Posterior cingulate gyrus (tissue), 11 donors: ENCODE measurements around the gene KIRREL3.

ENCODE experiments used
- DNase-seq, 10 donors: peaks; one replicate each; pipeline versions ENCODE4 v3.0.0 to v3.0.0-alpha.2; 2020 to 2021; ENCODE audit warnings: mixed read lengths in 3 of 10
- intact Hi-C: fragments of 100-400 bp; cut with DNase I; formaldehyde crosslinking; loops from one replicate; pipeline ENCODE4 v1.15.1; 2023

Gene KIRREL3

DNA sequence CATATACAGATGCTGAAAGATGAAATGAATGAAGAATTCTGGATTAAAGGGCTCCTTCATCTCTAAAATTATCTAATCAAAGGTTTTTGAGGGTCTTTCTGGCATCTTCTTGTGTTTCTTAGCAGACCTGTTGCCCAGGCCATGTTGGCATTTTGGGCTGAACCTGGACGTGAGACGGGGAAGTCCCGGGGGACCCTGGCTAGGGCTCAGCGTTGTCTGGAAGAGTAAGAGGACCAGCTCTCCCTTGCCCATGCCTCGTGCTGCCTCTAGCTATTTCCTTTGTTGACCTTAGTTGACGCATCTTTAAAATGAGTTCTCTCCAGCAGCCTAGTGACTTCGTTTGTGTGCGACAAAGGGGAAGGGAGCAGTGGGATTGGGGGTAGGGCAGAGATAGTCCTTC lies 492.9 kb downstream of the KIRREL3 start:
- DNase-seq = peak in 1 of 10 donors; percentile 32

DNA sequence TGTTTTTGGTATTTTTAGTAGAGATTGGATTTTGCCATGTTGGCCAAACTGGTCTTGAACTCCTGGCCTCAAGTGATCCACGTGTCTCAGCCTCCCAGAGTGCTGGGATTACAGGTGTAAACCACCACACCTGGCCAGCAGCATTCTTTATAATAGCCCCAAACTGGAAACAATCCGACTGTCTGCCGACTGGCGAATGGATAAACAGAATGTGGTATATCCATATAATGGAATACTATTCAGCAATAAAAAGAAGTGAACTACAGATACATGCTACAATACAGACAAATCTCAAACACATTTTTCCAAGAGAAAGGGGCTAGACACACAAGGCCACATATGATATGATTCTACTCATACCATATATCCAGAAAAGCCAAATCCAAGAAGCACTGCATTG lies 493.8 kb downstream of the KIRREL3 start:
- intact Hi-C loops = no loop called here
- no peak for DNase-seq

More for the DNA sequence above, 492.9 kb downstream of the KIRREL3 start:
- intact Hi-C loops = no loop called here

DNA sequence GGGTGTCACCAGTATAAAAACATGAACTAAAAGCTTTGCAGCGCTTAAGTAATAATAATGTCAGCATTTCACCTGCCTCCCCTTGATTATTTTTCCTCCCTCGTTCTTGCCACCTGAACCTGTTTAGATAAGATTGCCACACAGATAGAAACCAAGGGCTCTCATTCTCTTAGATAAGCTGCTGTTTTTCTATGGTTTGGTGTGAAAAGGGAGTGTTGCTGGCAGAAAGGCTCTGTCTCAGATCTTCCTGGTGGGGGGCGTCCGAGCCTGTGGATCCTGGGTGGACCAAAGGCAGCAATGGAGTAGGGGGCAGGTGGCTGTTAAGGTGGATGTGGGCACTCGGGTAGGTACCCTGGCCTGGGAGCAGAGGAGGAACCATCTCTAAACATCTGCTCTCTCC lies 497.6 kb downstream of the KIRREL3 start:
- peak in 1 of 10 donors; percentile 48 for DNase-seq
- intact Hi-C loops = no loop called here

GRCh38 chr11:126502159-126502558 lies 498.4 kb downstream of the KIRREL3 start:
- intact Hi-C loops = no loop called here
- DNase-seq = peak in 1 of 10 donors; percentile 34

DNA sequence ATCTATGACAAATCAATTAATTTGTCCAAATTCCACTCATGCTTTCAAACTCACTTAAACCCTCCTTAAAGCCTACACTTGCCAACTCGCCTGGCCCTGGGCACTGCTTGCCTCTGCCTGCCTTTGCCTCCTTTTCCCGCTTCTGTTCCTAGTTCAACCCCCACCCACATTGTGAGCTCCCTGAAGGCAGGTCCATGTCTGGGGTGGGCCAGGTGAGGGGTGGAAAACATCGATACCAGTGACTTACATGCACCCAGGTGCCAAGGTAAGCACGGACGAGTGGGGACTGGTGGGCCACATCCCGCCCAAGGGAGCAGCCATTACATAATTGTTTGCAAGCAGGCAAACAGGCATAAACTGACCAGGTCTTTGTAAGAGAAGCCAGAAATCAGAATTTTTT lies 498.9 kb downstream of the KIRREL3 start:
- DNase-seq = peak in 2 of 10 donors; percentile 33 to 59
- intact Hi-C loops = no loop called here

- intact Hi-C loops = no loop called here
- DNase-seq = peak in 4 of 10 donors; percentile 30 to 85 (median 76)
Observed at GRCh38 chr11:126500981-126501380, 499.6 kb downstream of the KIRREL3 start.

DNA sequence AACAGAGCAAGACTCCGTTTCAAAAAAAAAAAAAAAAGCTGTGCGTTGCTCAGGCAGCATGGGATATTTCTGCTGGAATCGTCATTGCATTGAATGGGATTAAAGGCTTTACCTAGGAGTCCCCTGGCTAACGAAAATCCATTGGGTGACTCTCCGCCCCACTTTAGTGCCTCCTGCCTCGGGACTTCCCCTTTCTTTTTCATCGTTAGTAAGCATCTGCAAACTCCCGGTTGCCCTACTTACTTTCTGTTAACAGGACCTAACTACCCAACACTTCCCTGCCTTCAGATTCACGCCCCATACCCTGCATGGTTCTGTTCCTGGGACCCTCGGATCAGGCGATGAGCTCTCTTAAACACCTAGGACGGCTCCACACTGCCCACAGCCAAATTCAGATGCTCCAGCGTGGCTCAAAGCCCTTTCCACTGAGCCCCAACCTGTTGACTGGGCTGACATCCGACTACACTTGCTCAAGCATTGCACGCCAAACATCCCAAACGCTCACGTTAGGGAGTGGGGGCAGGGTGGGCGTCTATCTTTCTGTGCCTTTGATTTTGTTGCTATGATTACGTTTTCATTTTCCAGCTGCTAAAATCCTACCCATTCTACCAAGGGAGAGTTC lies 501.3 kb downstream of the KIRREL3 start:
- peak in 2 of 10 donors; percentile 20 to 40 for DNase-seq
- intact Hi-C loops = no loop called here

DNA sequence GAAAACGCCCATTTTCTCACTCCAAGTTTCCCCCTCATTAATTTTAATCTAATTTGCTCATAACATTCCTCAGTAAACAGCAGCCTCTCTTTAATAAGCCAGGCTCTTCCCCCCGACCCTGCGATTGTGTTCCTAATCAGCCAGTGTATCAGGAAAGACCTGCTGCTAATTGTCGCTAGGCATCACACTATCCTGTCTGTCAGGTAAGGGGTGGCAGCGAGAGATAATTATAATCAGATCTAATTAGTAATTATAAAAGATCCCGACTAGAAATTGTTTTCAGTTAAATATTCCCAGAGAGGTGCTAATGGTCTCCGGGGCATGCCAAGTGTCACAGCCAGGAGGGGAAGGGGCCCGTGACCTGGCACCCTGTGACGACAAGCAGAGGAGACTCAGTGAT lies 502.3 kb downstream of the KIRREL3 start:
- intact Hi-C loops = no loop called here
- DNase-seq = peak in 1 of 10 donors; percentile 44

DNA sequence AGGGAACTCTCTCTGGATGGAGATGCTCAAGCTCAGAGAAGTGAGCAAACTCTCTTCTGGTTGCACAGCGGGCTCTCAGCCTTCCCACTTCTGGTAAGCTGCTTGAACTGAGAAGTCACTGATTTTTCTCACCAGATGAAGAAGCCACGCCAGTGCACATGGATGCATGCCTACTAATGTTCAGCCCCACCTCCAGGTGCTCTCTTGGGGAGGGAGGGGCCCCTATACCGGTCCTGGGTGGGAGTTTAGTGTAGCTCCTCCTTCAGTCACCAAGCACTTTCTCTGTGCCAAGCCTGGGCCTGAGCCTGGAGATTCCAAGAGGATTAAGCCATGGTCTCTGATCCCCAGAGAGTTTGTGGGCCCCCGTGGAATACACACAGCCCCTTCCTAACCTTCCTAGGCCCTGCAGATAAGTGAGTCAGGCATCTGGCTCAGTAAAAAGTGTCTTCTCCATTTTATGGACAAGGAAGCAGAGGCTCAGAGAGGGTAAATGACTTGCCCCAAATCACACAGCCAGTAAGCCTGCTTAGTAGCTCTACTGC lies 502.9 kb downstream of the KIRREL3 start:
- intact Hi-C loops = no loop called here
- DNase-seq = peak in 3 of 10 donors; percentile 16 to 65 (median 37)

GRCh38 chr11:126496576-126497337 lies 503.8 kb downstream of the KIRREL3 start:
- intact Hi-C loops = no loop called here
- peak in 3 of 10 donors; percentile 0 to 58 (median 22) for DNase-seq

DNA sequence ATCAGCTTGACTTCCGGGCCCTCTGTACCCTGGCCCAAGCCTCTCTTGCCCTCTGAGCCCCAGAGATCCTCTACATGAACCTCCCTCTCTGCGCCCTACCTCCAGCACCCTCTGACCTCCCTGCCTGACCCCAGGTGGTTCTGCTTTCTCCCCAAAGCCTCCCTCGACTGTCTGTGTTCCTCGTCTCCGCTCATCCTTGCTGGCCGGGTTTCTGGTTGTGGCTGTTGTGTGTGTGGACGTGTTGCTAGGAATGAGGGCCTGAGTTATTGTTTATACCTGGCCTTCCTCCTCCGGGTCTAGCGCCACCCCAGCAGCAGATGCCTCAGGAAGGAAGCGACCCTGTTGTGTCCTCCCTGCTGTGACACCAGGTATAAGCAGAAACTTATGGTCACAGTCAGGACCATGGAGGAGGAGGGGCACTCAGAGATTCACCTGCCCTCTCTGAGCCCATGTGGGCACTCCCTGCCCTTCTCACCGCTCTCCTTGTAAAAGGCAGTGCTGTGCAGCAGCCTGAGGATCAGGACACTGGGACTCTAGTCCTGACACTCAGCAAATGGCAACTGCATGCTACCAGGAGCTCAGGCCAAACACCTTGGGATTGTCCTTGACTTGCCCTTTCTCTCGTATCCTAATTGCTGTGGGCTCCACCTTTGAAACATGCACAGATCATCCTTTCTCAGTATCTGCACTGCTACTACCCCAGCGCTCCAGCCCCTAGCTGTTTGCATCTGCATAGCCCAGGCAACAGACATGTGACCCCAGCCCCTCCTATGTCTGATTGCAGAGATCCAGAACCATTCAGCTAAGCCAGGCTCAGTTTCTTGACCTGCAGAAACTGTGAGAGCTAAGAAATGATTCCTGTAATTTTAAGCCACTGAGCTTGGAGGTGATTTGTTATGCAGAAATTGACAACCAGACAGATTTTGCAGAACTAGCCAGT lies 505.0 kb downstream of the KIRREL3 start:
- intact Hi-C loops = no loop called here
- DNase-seq = peak in 1 of 10 donors; percentile 53

DNA sequence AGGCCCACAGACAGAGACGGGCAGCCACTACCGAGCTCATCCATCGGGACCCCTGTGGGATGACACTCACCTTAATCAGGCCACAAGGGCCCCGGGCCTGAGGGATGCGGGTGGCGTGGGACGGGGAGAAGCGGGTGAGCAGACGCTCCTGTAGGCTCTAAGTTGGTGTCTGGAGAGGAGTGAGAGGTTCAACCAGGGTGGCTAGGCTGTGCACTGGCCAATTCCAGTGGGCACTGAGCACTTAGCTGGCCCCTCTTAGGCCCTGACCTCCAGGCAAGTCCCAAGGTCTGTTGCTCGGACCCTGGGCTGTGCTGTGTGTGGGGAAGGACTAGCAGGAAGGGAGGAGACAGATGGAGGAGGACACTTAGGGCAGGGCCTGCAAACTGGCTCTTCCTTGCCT lies 505.7 kb downstream of the KIRREL3 start:
- peak in 1 of 10 donors; percentile 59 for DNase-seq
- intact Hi-C loops = no loop called here

- peak in 2 of 10 donors; percentile 43 to 68 for DNase-seq
- intact Hi-C loops = no loop called here
Observed at GRCh38 chr11:126492331-126493082, 508.1 kb downstream of the KIRREL3 start.

DNA sequence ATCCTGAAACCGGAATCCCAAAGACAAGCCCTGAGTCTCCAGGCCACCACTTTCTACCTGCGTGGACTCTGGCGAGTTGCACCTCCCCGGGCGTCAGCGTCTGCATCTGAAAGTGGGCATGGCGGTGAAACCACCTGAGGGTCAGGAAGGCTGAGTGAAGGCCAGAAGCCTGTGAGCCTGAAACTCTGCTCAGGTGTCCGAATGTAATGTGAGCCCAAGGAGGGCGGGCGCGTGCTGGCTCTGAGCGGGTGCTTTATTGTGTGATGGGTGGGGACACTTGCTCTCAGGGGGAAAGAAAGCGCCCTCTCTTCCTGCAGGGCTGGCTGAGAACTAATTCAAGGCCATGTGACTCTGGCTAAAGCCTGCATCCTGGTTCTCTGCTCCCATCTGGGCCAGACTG lies 509.5 kb downstream of the KIRREL3 start:
- DNase-seq = peak in 2 of 10 donors; percentile 73 to 75
- intact Hi-C loops = no loop called here

DNA sequence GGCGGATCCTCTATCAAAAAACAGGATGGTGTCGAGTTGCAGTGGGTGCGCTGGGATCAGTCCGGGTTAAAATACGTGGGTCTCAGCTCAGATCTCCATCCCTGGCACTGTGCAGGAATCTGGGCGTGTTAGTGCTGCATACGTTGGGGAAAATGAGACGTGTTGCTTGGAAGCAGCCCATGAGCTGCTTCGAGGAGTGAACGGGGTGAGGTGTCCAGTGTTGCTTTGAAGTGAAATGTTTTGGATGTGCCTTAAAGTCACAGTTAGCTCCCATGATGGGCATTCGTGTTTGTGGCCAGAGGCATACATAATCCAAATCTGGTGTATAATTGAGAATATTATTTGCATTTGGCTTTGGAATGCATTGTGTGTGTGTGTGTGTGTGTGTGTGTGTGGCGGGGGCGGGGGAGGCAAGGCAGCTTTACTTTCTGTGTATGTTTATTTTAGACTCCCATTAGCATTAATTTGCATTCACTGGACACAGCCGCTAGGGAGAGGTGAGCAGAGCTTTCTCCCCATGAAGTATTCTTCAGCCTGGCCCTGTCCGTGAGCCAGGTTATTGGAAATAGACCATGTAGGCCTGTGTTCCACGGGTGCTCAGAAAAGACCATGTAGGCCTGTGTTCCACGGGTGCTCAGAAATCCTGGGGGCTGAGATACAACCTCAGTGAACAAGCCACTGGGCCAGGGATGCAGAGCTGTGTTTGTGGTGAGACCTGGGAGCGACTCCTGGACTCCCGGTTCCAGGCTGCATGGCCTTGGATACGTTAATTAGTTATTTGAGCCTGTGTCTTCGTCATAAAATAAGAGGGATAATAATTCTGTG lies 510.5 kb downstream of the KIRREL3 start:
- intact Hi-C loops = no loop called here
- peak in 2 of 10 donors; percentile 51 to 70 for DNase-seq

- intact Hi-C loops = no loop called here
- DNase-seq = peak in 3 of 10 donors; percentile 8 to 79 (median 68)
Observed at GRCh38 chr11:126488591-126489370, 511.8 kb downstream of the KIRREL3 start.

DNA sequence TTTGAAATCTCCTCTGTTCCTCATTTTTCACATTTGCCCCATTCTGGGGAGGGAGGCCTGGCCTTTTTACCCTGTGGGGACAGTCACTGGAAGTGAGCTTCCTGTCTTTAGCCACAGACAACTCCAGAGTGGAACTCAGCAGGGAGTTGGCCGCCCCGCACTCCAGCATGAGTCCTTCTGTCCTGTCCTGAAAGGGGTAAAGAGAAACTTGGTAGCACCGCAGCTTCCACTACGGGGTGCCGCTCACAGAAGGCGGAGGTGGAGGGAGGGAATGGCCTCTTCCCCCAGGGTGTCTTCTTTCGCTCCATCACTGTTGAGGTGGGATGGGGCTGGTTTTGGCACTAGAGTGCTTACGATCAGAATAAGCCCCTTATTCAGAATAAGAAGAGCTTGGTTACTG lies 512.9 kb downstream of the KIRREL3 start:
- DNase-seq = peak in 2 of 10 donors; percentile 27 to 75

More for the DNA sequence above, 512.9 kb downstream of the KIRREL3 start:
- intact Hi-C loops = no loop called here
